ENCODE measurements around the gene GLUD1.
"Not testable (repeated sequence)": the region's sequence is repeated elsewhere in the genome, so short reads cannot be mapped to it uniquely, and the experiment has no call there.

Gene GLUD1

DNA sequence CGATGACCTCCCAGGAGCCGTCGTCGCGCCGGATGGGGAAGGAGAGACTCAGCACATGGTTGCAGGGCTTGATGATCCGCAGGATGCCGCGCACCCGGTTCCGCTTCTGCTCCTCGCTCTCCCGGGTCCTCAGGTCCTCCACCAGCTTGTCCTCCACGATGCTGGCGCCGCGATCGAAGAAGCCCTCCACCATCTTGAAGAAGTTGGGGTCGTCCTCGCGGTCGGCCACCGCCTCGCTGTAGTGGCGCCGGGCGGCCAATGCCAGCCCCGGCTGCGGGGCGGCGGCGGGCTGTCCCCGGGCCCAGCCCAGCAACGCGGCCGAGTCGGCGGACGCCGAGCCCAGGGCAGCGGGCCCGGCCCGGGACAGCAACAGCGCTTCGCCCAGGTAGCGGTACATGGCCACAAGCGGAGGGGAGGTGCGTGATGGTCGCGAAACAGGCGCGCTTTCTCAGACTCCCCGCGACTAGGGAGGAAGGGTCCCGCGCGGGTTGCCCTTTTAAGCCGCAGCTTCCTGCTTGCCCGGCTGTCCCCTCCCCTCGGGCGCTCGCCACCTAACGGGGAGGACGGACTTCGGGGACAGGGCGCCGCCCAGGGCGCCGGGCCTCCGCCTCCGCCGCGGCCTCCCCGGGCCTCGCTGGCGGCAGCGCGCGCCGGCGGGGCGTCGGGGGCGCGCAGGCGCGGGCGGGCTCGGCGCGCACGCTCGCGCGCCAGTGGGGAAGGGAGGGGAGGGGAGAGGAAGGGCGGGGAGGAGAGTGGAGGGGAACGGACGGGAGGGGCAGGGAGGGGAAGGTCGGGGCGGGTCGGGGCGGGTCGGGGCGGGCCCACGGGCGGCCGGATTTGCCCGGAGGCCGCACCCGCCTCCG, at the start of gene GLUD1, which contains the start of gene SHLD2:
Gene GLUD1 (minus strand): TSS at position 471 of the 863 bp plus-strand sequence. CDS start 74 bp downstream, at position 397.
Gene SHLD2 (plus strand): TSS at position 834 of the 863 bp plus-strand sequence. CDS start 56,149 bp downstream, outside the sequence.
- DNase-seq (ENCODE audit: extremely low read depth in 1 of 2, low read depth in 1 of 2) = peak; percentile 61 to 70

DNA sequence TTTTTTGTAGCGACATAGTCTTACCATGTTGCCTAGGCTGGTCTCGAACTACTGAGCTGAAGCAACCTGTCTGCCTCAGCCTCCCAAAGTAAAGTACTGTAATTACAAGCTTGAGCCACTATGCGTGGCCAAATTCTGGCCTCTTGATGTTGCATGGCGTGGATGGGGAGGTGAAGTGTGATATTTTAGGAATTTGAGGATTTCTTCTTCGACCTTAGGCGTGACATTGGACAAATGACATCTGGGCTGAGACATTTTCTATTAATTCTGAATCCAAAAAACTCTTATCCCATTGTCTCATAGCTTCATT, 48.4 kb upstream of the GLUD1 start:
- not testable (repeated sequence) for DNase-seq (ENCODE audit: extremely low read depth in 1 of 2, low read depth in 1 of 2)

DNA sequence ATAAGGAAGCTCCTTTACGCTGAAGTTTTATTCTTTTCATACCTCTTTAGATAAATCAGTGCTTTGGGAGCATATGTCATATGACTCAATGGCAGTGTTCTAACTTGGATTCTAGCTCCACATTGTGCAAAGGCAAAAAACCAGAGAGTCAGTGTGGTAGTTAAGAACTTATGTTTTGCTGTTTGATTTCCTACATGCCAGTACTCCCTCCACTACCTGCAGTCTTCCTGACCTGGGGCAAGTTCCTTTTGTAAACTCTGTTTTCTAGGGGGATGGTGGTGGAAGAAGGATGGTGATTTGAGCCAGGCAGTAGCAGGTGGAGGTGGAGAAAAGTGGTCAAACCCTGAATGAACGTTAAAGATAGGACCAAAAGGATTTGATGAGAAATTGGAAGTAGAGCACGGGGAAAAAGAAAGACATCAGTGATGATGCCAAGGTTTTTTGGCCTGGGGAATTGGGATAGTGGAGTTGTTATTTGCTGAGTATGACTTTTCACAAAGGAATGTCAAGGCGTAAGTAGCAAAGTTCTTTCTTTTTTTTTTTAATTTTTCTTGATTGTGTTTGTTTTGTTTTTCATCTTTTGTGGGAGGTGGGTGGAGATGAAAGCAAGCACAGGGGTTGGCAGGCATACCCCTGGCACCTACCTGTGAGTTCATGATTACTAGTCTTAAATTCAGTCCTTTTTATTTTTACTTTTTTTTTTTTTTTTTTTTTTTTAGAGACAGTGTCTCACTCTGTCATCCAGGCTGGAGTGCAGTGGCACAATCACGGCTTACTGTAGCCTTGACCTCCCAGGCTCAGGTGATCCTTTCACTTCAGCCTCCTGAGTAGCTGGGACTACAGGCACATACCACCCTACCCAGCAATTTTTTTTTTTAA, 47.8 kb upstream of the GLUD1 start:
- not testable (repeated sequence) for DNase-seq (ENCODE audit: extremely low read depth in 1 of 2, low read depth in 1 of 2)

DNA sequence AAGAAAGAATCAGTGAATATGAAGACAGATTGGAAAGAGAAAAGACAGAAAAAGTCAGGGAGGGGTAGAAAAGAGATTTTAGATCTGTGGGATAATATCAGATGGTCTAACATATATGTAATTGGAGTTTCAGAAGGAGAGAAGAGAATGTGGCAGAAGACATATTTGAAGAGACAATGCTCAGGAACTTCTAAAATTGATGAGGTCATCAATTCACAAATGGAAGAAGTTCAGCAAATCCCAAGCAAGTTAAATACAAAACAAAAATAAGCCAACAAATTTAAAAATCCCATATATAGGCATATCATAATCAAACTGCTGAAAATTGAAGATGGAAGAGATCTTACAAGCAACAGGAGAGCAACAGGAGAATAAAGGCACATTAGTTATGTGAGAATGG, 42.8 kb upstream of the GLUD1 start:
- not testable (repeated sequence) for DNase-seq (ENCODE audit: extremely low read depth in 1 of 2, low read depth in 1 of 2)

DNA sequence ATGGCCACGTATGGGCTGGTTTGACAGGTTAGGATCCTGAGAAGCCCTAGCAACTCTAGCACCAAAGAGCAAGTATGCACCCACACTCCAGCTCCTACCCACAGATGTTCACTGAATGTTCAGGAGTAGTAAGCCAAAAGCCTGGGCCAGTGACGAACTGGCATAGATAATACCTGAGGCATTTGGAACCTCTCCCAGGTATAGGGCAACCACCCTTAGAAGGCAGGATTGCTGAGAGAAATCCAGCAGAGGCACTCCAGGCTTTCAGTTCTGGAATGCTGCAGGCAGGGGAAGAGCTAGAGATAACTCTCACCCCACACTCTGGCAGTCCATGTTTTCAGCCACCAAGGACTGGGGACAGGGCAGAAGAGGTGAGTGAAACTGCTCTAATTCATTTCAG, 39.8 kb upstream of the GLUD1 start:
- DNase-seq (ENCODE audit: extremely low read depth in 1 of 2, low read depth in 1 of 2) = not testable (repeated sequence)

DNA sequence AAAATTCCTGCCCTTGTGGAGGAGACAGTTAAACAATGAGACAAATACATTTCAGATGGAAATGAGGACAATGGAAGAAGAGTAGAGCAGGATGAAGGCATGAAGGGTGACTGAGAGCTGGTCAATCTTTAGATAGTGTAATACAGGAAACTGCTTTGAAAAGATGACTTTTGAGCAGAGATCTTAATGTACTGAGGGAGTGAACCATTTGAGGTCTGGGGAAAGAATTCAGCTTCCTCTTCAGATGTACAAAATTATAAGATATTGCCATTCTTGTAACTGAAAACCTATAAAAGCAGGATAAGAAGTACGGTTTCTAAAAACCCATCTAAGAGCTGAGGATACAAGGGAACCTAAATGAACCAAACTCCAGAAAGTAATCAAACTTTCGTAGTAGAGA, 39.3 kb upstream of the GLUD1 start:
- DNase-seq (ENCODE audit: extremely low read depth in 1 of 2, low read depth in 1 of 2) = not testable (repeated sequence)

DNA sequence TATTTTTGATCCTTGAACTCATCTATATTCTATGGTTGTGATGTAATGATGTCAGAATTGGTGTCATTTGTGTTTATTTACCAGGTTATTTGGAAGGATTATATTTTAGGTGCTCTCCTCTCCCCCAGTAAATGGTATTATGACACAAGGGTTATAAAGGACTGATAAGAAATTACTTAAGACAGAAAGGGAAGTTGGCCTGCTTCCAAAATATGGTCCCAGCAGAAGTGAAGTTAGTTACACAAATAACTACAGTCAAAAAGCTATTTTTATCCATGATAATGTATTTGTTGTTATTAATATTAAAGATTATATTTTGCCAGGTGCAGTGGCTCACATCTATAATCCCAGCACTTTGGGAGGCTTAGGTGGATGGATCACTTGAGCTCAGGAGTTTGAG, 37.5 kb upstream of the GLUD1 start:
- not testable (repeated sequence) for DNase-seq (ENCODE audit: extremely low read depth in 1 of 2, low read depth in 1 of 2)

DNA sequence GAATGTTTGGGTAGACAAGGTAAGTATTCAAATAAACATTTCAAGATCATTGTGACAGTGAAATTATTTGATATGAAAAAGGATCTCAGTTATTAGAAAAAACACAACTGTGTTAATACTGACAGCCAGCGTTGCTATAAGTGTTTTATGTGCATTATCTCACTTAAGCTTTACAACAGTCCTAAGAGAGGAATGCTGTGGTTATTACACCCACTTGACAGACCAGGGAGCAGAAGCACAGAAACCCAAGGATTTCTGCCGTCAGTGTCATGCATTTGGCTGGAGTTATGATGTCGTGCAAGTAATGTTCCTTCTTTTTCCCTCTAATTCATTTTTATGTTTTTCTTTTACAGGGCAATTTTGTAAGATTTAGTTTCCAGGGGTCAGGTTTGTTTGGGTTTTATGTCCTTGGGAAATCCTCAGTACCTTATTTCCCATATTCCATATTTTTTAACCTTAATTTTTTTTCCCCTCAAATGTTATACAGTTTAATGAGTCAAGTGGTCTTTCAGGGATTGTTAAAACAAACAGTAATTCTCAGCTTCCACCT, 33.0 kb upstream of the GLUD1 start:
- DNase-seq (ENCODE audit: extremely low read depth in 1 of 2, low read depth in 1 of 2) = not testable (repeated sequence)

DNA sequence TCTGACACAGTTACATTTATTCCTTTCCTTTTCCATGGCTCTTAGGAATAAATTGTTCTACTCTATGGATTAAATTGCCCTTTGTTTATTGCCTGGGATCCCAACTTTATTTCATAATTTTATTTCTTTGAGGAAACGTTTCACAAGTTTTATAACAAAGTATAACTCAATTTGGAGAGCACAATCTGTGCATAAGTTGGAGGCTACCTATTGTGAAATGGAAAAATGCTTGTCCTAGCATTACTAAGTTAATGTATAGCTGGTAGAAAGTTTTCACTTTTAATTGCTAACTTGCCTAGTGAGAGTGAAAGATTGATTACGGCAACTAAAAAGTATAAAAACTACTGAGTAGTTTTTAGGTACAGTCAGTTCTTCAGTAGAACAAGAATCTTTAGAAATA, 32.4 kb upstream of the GLUD1 start:
- not testable (repeated sequence) for DNase-seq (ENCODE audit: extremely low read depth in 1 of 2, low read depth in 1 of 2)

DNA sequence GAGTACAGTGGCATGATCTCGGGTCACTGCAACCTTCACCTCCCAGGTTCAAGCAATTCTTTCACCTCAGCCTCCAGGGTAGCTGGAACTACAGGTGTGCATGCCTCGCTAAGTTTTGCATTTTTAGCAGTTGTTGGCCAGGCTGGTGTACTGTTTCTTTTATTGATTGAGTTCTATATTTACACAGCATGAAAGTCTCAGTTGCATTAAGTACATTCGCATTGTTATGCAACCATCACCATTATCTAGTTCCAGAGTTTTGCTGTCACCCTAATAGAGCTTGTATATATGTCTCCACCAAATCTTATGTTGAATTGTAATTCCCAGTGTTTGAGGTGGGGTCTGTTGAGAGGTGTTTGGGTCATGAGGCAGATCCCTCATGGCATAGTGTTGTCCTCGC, 28.7 kb upstream of the GLUD1 start:
- DNase-seq (ENCODE audit: extremely low read depth in 1 of 2, low read depth in 1 of 2) = not testable (repeated sequence)

DNA sequence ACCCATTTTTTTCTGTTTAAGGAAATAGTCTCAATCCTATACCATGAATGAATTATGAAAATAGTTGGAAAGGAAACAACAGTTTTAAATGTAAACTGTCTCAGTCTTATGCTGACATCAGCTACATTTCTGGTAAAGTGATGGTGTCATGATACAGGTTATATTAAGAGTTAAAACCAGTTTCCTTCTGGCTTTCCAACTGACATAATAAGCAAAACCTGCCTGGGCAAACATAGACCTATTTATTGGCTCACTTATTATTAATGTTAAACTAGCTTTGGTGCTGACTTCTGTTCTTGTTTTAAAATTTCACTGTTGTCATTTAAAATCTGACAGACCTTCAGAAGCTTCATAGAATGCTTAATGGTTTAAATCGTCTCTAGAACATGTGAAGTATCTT, 24.4 kb upstream of the GLUD1 start:
- not testable (repeated sequence) for DNase-seq (ENCODE audit: extremely low read depth in 1 of 2, low read depth in 1 of 2)

DNA sequence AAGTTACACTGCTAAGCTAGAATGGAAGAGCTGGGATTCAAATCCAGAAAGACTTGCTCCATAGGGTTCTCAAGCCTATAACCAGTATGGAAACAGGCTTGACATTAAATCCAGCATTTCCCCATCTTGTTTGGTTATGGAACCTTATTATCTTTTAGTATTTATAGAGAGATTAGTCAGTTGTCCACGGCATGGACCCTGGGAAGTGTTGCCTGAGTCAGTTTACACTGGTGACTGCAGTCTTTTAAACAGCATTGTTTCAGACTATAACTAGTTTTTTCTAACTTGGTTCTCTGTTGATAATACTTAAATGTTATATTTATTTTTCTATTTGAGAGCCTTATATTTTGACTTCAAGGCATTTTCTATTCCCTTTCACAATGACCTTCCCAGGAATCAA, 23.5 kb upstream of the GLUD1 start:
- not testable (repeated sequence) for DNase-seq (ENCODE audit: extremely low read depth in 1 of 2, low read depth in 1 of 2)

DNA sequence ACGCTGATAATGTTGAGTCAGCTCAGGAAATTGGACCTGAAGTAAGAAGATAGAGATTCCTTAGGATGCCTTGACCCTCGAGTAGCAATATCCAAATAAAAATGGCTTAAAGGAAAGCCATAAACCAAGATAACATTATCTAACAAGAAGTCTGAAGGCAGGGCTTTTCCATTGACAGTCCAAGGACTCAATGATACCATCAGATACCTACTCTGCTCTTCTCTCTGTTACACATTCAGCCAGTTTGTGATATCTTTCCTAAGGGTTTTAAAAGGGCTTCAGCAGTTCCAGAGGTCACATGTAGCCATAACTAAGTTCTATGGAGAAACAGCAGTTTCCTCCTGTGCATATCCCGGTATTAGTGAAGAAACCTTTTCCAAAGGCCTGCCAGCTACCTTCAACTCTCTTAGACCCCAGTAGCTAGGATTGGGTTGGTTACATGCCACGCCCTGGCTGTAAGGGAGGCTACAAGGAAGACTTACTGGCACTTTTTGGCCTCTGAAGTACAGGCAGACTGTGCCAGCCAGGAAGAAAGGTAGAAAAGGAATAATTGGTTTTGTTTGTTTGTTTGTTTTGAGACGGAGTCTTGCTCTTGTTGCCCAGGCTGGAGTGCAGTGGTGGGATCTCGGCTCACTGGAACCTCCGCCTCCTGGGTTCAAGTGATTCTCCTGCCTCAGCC, 10.9 kb upstream of the GLUD1 start:
- no peak for DNase-seq (ENCODE audit: extremely low read depth in 1 of 2, low read depth in 1 of 2)

DNA sequence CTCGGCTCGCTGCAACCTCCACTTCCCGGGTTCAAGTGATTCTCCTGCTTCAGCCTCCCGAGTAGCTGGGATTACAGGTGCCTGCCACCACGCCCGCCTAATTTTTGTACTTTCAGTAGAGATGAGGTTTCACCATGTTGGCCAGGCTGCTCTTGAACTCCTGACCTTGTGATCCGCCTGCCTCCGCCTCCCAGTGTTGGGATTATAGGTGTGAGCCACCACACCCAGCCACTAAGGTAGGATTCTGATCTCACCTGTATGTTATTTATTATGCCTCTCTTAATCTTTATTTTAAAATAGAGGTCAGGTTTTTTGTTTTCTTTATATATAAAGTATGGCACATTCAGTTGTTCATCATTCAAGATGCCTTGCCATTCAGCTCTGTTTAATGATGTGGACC, 10.1 kb upstream of the GLUD1 start:
- not testable (repeated sequence) for DNase-seq (ENCODE audit: extremely low read depth in 1 of 2, low read depth in 1 of 2)

DNA sequence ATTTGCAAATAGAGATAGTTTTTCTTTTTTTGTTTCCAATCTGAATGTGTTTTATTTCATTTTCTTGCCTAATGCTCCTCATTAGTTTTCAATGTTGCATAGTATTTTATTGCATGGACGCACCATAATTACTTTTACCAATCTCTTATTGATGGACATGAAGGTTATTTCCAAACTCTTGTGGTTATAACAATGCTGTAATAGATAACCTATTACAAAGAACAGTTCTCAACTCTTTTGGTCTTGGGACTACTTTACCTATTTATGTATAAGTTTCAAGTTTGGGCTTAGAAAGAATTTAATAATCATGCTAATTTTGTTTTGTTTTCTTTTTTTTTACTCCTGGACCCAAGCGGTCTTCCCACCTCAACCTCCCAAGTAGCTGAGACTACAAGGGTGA, 7.4 kb upstream of the GLUD1 start:
- no peak for DNase-seq (ENCODE audit: extremely low read depth in 1 of 2, low read depth in 1 of 2)

DNA sequence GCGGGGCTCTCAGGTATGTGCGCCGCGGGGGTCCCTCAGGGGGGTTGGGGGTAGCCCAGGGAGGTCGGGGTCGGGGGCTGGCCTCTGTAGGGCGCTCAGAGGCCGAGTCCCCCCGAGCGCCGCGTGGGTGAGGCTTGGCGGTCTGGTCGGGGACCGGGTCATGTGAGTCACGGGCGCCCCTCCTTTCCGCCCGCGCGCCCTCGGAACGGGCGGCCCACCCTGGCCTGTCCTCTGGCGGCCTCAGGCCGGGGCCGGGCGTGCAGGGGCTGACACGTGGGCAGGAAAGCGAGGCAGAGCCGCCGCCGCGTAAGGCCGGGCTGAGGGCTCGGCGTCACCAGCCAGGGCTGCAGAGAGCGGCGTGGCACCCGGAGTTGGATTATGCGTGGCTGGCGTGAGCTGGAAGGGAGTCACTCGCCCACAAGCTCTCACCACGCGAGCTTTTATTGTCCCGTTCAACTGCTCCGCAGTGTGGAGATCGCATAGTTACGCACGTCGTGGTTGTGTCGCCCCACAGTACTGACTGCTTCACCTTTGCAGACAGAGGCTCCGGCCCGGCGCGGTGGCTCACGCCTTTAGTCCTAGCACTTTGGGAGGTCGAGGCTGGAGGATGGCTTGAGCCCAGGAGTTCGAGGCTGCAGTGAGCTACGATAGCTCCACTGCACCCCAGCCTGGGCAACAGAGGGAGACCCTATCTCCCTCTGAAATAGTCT, 748 bp upstream of the GLUD1 start:
- DNase-seq (ENCODE audit: extremely low read depth in 1 of 2, low read depth in 1 of 2) = peak; percentile 54 to 66

DNA sequence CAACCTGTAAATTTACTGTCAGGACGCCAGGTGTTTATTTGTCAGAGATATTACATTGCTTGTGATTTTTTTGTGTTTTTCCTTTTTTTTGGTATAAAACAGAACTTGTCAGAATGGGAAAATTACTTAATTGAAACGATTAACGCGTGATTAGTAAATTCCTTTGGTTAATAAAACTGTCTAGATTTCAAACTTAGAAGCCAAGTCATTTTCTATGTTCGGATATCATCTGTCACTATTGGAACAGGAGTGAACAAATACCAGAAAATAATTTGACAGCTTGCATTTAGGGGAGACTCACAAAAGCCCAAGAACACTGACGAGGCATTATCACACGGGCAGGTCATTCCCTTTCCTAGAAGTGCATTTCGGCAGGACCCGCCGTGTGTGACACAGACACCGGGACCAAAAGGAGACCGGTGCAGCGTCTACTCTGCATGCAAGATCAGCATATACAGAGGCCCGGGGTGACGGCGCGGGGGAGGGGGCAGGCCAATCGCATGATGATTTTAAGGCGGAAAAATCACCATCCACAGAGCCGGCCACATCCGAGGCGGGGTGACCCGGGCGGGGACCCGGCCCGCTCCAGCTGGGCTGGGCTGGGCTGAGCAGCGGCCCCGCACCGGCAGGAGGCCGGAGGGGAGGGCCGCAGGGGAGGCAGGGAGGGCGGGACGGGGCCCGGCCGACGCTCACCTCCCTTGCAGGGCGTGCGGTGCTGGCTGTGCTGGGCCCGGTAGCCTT, 841 bp downstream of the GLUD1 start:
- DNase-seq (ENCODE audit: extremely low read depth in 1 of 2, low read depth in 1 of 2) = peak; percentile 27 to 50

DNA sequence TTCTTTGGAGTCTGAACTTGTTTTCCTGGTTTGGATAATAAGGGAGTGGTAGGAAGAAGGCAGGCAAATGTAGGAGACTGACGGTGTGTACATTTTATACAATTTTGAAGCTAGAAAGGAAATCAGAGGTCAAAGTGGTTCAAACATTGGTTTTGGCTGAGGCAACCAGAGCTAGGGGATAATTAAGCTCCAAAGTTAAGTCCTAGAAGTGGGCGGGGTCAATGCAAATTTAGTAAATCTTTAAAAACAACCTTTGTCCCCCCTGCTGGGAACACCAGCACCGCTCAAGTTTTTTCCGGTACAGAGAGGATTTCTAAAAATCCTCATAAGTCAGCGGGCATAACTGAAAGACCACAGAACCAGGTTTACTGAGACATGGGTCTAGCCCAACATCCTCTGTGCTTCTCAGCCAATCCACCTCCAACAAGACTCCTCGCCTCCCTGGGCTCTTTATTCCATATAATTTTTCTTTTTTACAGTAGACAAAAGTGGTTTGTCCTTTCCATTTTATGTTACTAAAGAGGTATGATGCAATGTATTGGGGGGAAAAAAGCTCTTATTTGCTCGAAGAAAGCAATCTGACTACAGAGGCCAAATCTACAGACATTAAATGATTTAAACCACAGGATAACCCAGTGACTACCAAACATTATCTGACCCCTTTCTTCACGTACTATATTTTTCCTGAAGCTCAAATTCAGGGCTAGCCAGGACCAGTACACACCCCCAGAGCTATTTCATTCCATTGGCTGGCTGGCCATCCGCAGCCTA, 1.6 kb downstream of the GLUD1 start:
- no peak for DNase-seq (ENCODE audit: extremely low read depth in 1 of 2, low read depth in 1 of 2)

DNA sequence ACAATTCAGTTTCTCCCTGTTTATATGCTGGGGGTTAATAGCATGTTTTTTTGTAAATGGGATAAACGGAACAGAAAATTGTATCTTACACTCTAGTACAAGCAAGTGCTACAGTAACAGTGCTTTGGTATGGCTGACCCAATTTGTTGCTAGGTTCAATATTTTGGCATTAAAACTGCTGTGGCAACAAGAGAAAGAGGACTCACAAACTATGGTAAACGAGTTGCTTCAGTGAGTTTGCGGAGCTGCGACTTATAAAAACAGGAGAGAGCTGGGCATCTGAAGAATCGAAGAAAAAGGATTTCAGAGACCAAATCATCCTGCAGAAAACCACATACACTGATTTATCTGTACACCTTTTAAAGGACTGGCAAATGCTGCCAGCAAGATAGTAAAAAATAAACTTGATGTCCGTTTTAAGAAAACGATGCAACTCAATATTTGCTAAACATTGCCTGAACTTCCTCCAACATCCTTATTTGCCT, 2.2 kb downstream of the GLUD1 start:
- no peak for DNase-seq (ENCODE audit: extremely low read depth in 1 of 2, low read depth in 1 of 2)
